ENCODE data around the gene ZBTB16. TPM values are rescaled to one million over a fixed set of nuclear protein-coding genes. Genes with fewer than 3 reads are reported as not detected.

Gene ZBTB16
- total and polyA plus RNA-seq, 8 donors = 3.4 to 55.6 (median 9.5) TPM

GRCh38 chr11:114250180-114250579, 190.7 kb downstream of the ZBTB16 start:
- no peaks in the 10 kb centered on the region for H3K4me1 ChIP-seq
- H3K4me3 ChIP-seq = no peak overlapping the region
- H3K9me3 ChIP-seq = no peaks in the 10 kb centered on the region
- H3K36me3 ChIP-seq = peaks cover 0 to 92% of the 10 kb centered on the region in 2 donors
- TF ChIP-seq CTCF (IDR thresholded peaks at IDR 0.05) = no peak
- DNase-seq (no peak), ATAC-seq (no peak)
- intact Hi-C loops (cut with DNase I) = no loop called here
- H3K27me3 ChIP-seq = no peaks in the 10 kb centered on the region
- H3K27ac ChIP-seq = no peak overlapping the region

GRCh38 chr11:114250993-114251814, 191.7 kb downstream of the ZBTB16 start:
- DNase-seq (no peak), ATAC-seq (no peak)
- intact Hi-C loops (cut with DNase I) = no loop called here
- Histone ChIP-seq H3K27me3 (no peaks in the 10 kb centered on the region), H3K4me3 (no peak overlapping the region), H3K27ac (no peak overlapping the region), H3K4me1 (no peaks in the 10 kb centered on the region), H3K9me3 (no peaks in the 10 kb centered on the region), H3K36me3 (peaks cover 0 to 83% of the 10 kb centered on the region in 2 donors)
- no peak for TF ChIP-seq CTCF (IDR thresholded peaks at IDR 0.05)

- intact Hi-C loops (cut with DNase I) = no loop called here
- Histone ChIP-seq H3K4me1 (peaks cover 0 to 6% of the 10 kb centered on the region in 2 donors), H3K27ac (no peak overlapping the region), H3K36me3 (peaks cover 0 to 79% of the 10 kb centered on the region in 2 donors), H3K4me3 (no peak overlapping the region), H3K9me3 (no peaks in the 10 kb centered on the region), H3K27me3 (no peaks in the 10 kb centered on the region)
- DNase-seq (no peak), ATAC-seq (no peak)
- TF ChIP-seq CTCF (IDR thresholded peaks at IDR 0.05) = no peak
Measured at GRCh38 chr11:114251815-114252337, 192.4 kb downstream of the ZBTB16 start.

GRCh38 chr11:114252767-114253166, 193.3 kb downstream of the ZBTB16 start:
- peak in 2 of 4 donors; percentile 24 to 41 for DNase-seq
- ATAC-seq = no peak
- no peak overlapping the region for H3K4me3 ChIP-seq
- peaks cover 0 to 70% of the 10 kb centered on the region in 2 donors for H3K36me3 ChIP-seq
- no peak for TF ChIP-seq CTCF (IDR thresholded peaks at IDR 0.05)
- H3K27me3 ChIP-seq = no peaks in the 10 kb centered on the region
- no peaks in the 10 kb centered on the region for H3K9me3 ChIP-seq
- intact Hi-C loops (cut with DNase I) = no loop called here
- no peak overlapping the region for H3K27ac ChIP-seq
- H3K4me1 ChIP-seq = peaks cover 5 to 12% of the 10 kb centered on the region in 2 donors

- H3K4me1 ChIP-seq = peaks cover 5 to 22% of the 10 kb centered on the region in 2 donors
- H3K27ac ChIP-seq = no peak overlapping the region
- TF ChIP-seq CTCF (IDR thresholded peaks at IDR 0.05) = no peak
- DNase-seq (no peak), ATAC-seq (no peak)
- no peaks in the 10 kb centered on the region for H3K27me3 ChIP-seq
- H3K36me3 ChIP-seq = peaks cover 0 to 60% of the 10 kb centered on the region in 2 donors
- H3K4me3 ChIP-seq = no peak overlapping the region
- no peaks in the 10 kb centered on the region for H3K9me3 ChIP-seq
- intact Hi-C loops (cut with DNase I) = no loop called here
Measured at GRCh38 chr11:114253771-114254170, 194.3 kb downstream of the ZBTB16 start.

Data from left lung (tissue), 10 donors.